Panc1 (cell line): Measurements from ENCODE around the gene FYCO1. TPM values are rescaled to one million over a fixed set of nuclear protein-coding genes. Genes with fewer than 3 reads are reported as not detected.

Experiments used
- ATAC-seq: fragments of 200-7000 bp; cut with Tn5 transposase; 2 replicates; pipeline ENCODE4 v1.9.1; 2020; ENCODE audit warnings: mild to moderate bottlenecking, moderate library complexity
- BruUV-seq: library from RNA; stranded (reverse); fragments of 400-500 nt; replicated peaks from 2 replicates; lab custom pipeline; 2021; lab: Mats Ljungman, UMichigan
- CTCF ChIA-PET: fragments of 300-600 bp; sonication (Branson Sonifier 250); formaldehyde crosslinking; loops from one replicate; lab custom pipeline; 2022; ENCODE audit warnings: antibody characterized with exemption; lab: Charles Lee
- POLR2A ChIA-PET: fragments of 300-600 bp; sonication (Branson Sonifier 250); formaldehyde crosslinking; loops from one replicate; lab custom pipeline; 2022; ENCODE audit warnings: antibody characterized with exemption; lab: Charles Lee
- DNase-seq: peaks from one replicate; pipeline ENCODE4 v3.0.0-alpha.2; 2010; ENCODE audit warnings: low read depth, low spot score
- H3K27ac ChIP-seq: 2 replicates; pipeline ENCODE4 v1.5.1; 2011; ENCODE audit warnings: mild to moderate bottlenecking, low read length, inconsistent platforms
- H3K27me3 ChIP-seq: fragments of 200-500 bp; sonication (Bioruptor generic); 2 replicates; pipeline ENCODE4 v1.6.0; 2014; ENCODE audit warnings: low read length, inconsistent platforms; ENCODE audit not compliant: control insufficient read depth, insufficient read depth
- H3K36me3 ChIP-seq: fragments of 200-500 bp; sonication (Bioruptor generic); 2 replicates; pipeline ENCODE4 v1.5.1; 2014; ENCODE audit warnings: inconsistent platforms, mild to moderate bottlenecking, low read length, moderate library complexity; ENCODE audit not compliant: control insufficient read depth, insufficient read depth
- H3K4me1 ChIP-seq: 2 replicates; pipeline ENCODE4 v1.5.1; 2011; ENCODE audit warnings: inconsistent platforms, mild to moderate bottlenecking, low read length, moderate library complexity; ENCODE audit not compliant: control insufficient read depth, insufficient read depth
- H3K4me3 ChIP-seq, 2 experiments: 2 replicates each; pipeline ENCODE4 v1.5.1; 2011 to 2012; ENCODE audit warnings: low read depth in 2 of 2, low read length in 2 of 2, mild to moderate bottlenecking in 2 of 2, inconsistent platforms in 1 of 2, moderate library complexity in 1 of 2
- H3K9me3 ChIP-seq: fragments of 200-500 bp; sonication (Bioruptor generic); 2 replicates; pipeline ENCODE4 v1.5.1; 2014; ENCODE audit warnings: low read depth, mild to moderate bottlenecking, inconsistent platforms, low read length, moderate library complexity; ENCODE audit not compliant: control insufficient read depth, insufficient read depth
- POLR2AphosphoS5 ChIP-seq: IDR thresholded peaks from 2 replicates; pipeline ENCODE4 v1.6.1; 2012; ENCODE audit warnings: mild to moderate bottlenecking, low read depth, low read length, moderate library complexity
- SIN3A ChIP-seq: IDR thresholded peaks from 2 replicates; pipeline ENCODE4 v1.6.1; 2012; ENCODE audit warnings: low read depth, mild to moderate bottlenecking, low read length, moderate library complexity, borderline replicate concordance; ENCODE audit not compliant: insufficient read depth
- TCF7L2 ChIP-seq: IDR thresholded peaks from 2 replicates; pipeline ENCODE4 v1.6.1; 2011; ENCODE audit warnings: mild to moderate bottlenecking, low read depth, low read length, inconsistent platforms
- in situ Hi-C: cut with HindIII; loops from 2 replicates; pipeline ENCODE4 v1.10.0; 2016; ENCODE audit warnings: low sequenced_read_pairs, low pct_unique_long_range_greater_than_20kb
- intact Hi-C: fragments of 100-400 bp; cut with micrococcal nuclease; formaldehyde crosslinking; loops from one replicate; pipeline ENCODE4 v1.10.0; 2022; ENCODE audit not compliant: unreplicated experiment
- total RNA-seq: library from RNA; stranded (reverse); gene quantifications from one replicate; pipeline ENCODE4 v1.2.1, GENCODE V29; 2021; ENCODE audit not compliant: unreplicated experiment
- TF ChIP-seq, protein P1 (sequence below): fragments of 450-650 bp; IDR thresholded peaks from 2 replicates; pipeline ENCODE4 v1.5.1; 2017; ENCODE audit warnings: mild to moderate bottlenecking
- TF ChIP-seq, protein P2 (sequence below), 2 experiments: IDR thresholded peaks; 2 replicates each; pipeline ENCODE4 v1.6.1; 2011 to 2012; ENCODE audit warnings: low read depth in 2 of 2, control low read depth in 1 of 2, low read length in 1 of 2, mild to moderate bottlenecking in 1 of 2, moderate library complexity in 1 of 2; ENCODE audit not compliant: insufficient read depth in 1 of 2

FYCO1 gene
- total RNA-seq, 1 experiment from 2014 or later, result 8.7 TPM

DNA sequence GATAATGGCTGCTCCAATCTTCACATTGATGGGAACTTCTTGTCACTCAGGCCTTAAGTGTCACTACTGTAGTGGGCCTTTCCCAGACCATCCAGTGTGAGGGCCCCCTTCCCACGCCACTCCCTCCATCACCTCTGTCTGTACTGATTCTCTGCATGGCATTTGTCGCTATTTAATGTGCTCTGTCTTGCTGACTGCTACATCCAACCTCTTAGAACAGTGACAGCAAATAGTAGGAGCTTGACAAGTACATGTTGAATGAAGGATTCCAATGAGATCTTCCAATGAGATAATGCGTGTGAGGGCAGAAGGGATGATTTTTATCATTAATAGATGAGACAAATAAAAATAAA is 114.9 kb downstream of the FYCO1 start:
- in situ Hi-C loops (no loop called here), intact Hi-C loops (no loop called here)
- DNase-seq (no peak), ATAC-seq (no peak)
- TF ChIP-seq SIN3A (no peak), TCF7L2 (no peak), POLR2AphosphoS5 (no peak)
- TF ChIP-seq, protein P1, sequence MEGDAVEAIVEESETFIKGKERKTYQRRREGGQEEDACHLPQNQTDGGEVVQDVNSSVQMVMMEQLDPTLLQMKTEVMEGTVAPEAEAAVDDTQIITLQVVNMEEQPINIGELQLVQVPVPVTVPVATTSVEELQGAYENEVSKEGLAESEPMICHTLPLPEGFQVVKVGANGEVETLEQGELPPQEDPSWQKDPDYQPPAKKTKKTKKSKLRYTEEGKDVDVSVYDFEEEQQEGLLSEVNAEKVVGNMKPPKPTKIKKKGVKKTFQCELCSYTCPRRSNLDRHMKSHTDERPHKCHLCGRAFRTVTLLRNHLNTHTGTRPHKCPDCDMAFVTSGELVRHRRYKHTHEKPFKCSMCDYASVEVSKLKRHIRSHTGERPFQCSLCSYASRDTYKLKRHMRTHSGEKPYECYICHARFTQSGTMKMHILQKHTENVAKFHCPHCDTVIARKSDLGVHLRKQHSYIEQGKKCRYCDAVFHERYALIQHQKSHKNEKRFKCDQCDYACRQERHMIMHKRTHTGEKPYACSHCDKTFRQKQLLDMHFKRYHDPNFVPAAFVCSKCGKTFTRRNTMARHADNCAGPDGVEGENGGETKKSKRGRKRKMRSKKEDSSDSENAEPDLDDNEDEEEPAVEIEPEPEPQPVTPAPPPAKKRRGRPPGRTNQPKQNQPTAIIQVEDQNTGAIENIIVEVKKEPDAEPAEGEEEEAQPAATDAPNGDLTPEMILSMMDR, result no peak
- TF ChIP-seq, protein P2, sequence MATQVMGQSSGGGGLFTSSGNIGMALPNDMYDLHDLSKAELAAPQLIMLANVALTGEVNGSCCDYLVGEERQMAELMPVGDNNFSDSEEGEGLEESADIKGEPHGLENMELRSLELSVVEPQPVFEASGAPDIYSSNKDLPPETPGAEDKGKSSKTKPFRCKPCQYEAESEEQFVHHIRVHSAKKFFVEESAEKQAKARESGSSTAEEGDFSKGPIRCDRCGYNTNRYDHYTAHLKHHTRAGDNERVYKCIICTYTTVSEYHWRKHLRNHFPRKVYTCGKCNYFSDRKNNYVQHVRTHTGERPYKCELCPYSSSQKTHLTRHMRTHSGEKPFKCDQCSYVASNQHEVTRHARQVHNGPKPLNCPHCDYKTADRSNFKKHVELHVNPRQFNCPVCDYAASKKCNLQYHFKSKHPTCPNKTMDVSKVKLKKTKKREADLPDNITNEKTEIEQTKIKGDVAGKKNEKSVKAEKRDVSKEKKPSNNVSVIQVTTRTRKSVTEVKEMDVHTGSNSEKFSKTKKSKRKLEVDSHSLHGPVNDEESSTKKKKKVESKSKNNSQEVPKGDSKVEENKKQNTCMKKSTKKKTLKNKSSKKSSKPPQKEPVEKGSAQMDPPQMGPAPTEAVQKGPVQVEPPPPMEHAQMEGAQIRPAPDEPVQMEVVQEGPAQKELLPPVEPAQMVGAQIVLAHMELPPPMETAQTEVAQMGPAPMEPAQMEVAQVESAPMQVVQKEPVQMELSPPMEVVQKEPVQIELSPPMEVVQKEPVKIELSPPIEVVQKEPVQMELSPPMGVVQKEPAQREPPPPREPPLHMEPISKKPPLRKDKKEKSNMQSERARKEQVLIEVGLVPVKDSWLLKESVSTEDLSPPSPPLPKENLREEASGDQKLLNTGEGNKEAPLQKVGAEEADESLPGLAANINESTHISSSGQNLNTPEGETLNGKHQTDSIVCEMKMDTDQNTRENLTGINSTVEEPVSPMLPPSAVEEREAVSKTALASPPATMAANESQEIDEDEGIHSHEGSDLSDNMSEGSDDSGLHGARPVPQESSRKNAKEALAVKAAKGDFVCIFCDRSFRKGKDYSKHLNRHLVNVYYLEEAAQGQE (IDR thresholded peaks at IDR 0.05; ENCODE audit: insufficient read depth in 1 of 2, low read depth in 2 of 2, low read length in 1 of 2), result no peak
- BruUV-seq, result no TSS peak
- Histone ChIP-seq H3K27ac (no peak overlapping the region), H3K9me3 (no peaks in the 10 kb centered on the region), H3K27me3 (no peaks in the 10 kb centered on the region; the same call in 1 of the 2 replicates), H3K36me3 (no peaks in the 10 kb centered on the region), H3K4me3 (no peak overlapping the region), H3K4me1 (no peaks in the 10 kb centered on the region)
- CTCF ChIA-PET, result no interaction called here
- POLR2A ChIA-PET, result no interaction called here

DNA sequence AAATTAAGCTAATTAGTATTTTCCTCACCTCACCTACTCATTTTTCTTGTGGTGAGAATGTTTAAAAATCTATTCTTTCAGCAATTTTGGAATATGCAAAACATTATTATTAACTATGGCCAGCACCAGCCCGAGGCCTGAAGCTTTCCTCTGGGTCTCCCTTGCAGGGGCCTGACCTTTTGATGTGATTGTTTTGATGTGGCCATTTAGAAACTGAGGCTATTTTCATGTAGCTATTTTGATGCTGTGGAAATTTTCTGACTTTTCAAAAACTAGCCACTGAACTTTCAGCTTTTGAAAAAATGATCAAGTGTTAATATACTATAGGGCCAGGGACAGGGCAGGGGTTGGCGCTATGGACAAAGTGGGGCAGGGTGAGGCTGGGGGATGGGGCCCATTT is 117.5 kb downstream of the FYCO1 start:
- Histone ChIP-seq H3K4me3 (no peak overlapping the region), H3K27ac (no peak overlapping the region), H3K9me3 (no peaks in the 10 kb centered on the region), H3K27me3 (no peaks in the 10 kb centered on the region; the same call in 1 of the 2 replicates), H3K4me1 (no peaks in the 10 kb centered on the region), H3K36me3 (no peaks in the 10 kb centered on the region)
- no peak for DNase-seq
- TF ChIP-seq, protein P1, result no peak
- TF ChIP-seq, protein P2 (IDR thresholded peaks at IDR 0.05; ENCODE audit: insufficient read depth in 1 of 2, low read depth in 2 of 2, low read length in 1 of 2), result no peak
- TF ChIP-seq TCF7L2 (no peak), SIN3A (no peak), POLR2AphosphoS5 (no peak)
- in situ Hi-C loops (no loop called here), intact Hi-C loops (no loop called here)
- ATAC-seq, result no peak
- BruUV-seq, result no TSS peak
- ChIA-PET POLR2A (no interaction called here), CTCF (no interaction called here)
